Keratinocyte (primary cell): ENCODE measurements around the gene PRPF6. TPM values are rescaled to one million over a fixed set of nuclear protein-coding genes. Genes with fewer than 3 reads are reported as not detected.

Experiments
- DNase-seq: peaks from one replicate; pipeline ENCODE4 v3.0.0-alpha.2; 2011; ENCODE audit warnings: low read depth, missing footprints, low spot score
- FAIRE-seq: peaks from 2 replicates; lab custom pipeline; 2011; peaks lifted over from hg19 to GRCh38; lab: Jason Lieb, UNC
- H2AFZ ChIP-seq: 2 replicates; pipeline ENCODE4 v1.6.0; 2012; ENCODE audit warnings: low read length, control low read depth, inconsistent platforms; ENCODE audit not compliant: control insufficient read depth
- H3K27ac ChIP-seq: 2 replicates; pipeline ENCODE4 v1.5.1; 2011; ENCODE audit warnings: low read length; ENCODE audit not compliant: control insufficient read depth, insufficient read depth
- H3K27me3 ChIP-seq: 3 replicates; pipeline ENCODE4 v1.6.0; 2011; ENCODE audit warnings: low read length; ENCODE audit not compliant: control insufficient read depth, insufficient read depth; ENCODE audit errors: extremely low read depth
- H3K36me3 ChIP-seq, 2 experiments: 2 replicates in 1 of 2; 3 replicates in 1 of 2; pipeline ENCODE4 v1.5.1; 2011; ENCODE audit warnings: low read length in 2 of 2, mild to moderate bottlenecking in 1 of 2; ENCODE audit not compliant: control insufficient read depth in 2 of 2, insufficient read depth in 2 of 2; ENCODE audit errors: extremely low read depth in 1 of 2
- H3K4me1 ChIP-seq: 3 replicates; pipeline ENCODE4 v1.5.1; 2011; ENCODE audit warnings: low read length; ENCODE audit not compliant: control insufficient read depth, insufficient read depth; ENCODE audit errors: extremely low read depth
- H3K4me2 ChIP-seq: 3 replicates; pipeline ENCODE4 v1.6.0; 2011; ENCODE audit warnings: low read depth, low read length; ENCODE audit not compliant: control insufficient read depth, insufficient read depth; ENCODE audit errors: extremely low read depth
- H3K4me3 ChIP-seq, 3 experiments: fragments of 200-600 bp in 1 of 3; sonication (generic) in 1 of 3; 2 replicates in 2 of 3; 3 replicates in 1 of 3; pipeline ENCODE4 v1.5.1; 2011 to 2016; ENCODE audit warnings: low read length in 3 of 3, mild to moderate bottlenecking in 3 of 3, control low read depth in 2 of 3, inconsistent platforms in 1 of 3, low read depth in 1 of 3, mixed read lengths in 1 of 3, mixed run types in 1 of 3, moderate library complexity in 1 of 3; ENCODE audit not compliant: control insufficient read depth in 2 of 3, insufficient read depth in 2 of 3; ENCODE audit errors: extremely low read depth in 1 of 3
- H3K79me2 ChIP-seq: 2 replicates; pipeline ENCODE4 v1.6.0; 2012; ENCODE audit warnings: low read length; ENCODE audit not compliant: control insufficient read depth, insufficient read depth
- H3K9ac ChIP-seq: 3 replicates; pipeline ENCODE4 v1.6.0; 2011; ENCODE audit warnings: low read length; ENCODE audit not compliant: control insufficient read depth, insufficient read depth; ENCODE audit errors: extremely low read depth
- H3K9me1 ChIP-seq: 3 replicates; pipeline ENCODE4 v1.6.0; 2011; ENCODE audit warnings: low read length; ENCODE audit not compliant: control insufficient read depth, insufficient read depth; ENCODE audit errors: extremely low read depth
- H3K9me3 ChIP-seq: 2 replicates; pipeline ENCODE4 v1.5.1; 2012; ENCODE audit warnings: low read depth, low read length; ENCODE audit not compliant: control insufficient read depth
- H4K20me1 ChIP-seq: 3 replicates; pipeline ENCODE4 v1.6.0; 2011; ENCODE audit warnings: low read length; ENCODE audit not compliant: control insufficient read depth, insufficient read depth; ENCODE audit errors: extremely low read depth
- EZH2 ChIP-seq: IDR thresholded peaks from one replicate; pipeline ENCODE4 v1.6.1; 2012; ENCODE audit warnings: inconsistent platforms, mild to moderate bottlenecking, low read length, moderate library complexity
- dilution Hi-C: fragments of 300-500 bp; cut with MboI; formaldehyde crosslinking; loops from one replicate; pipeline ENCODE4 v1.7.0; 2020; ENCODE audit warnings: low sequenced_read_pairs; ENCODE audit not compliant: extremely low pct_ligation_motif_present
- polyA plus RNA-seq, 5 experiments: library from polyadenylated mRNA; depleted of rRNA in 3 of 5; stranded (reverse) in 3 of 5; stranded (forward) in 1 of 5; unstranded in 1 of 5; fragments of >200 nt; gene quantifications; 1 replicate in 1 of 5; 2 replicates in 3 of 5; 3 replicates in 1 of 5; pipeline versions ENCODE4 v1.2.1 to v1.2.3, GENCODE V29; 2011 to 2012; ENCODE audit warnings: missing spikeins in 2 of 5, low read depth in 1 of 5, low replicate concordance in 1 of 5
- TF ChIP-seq, protein P1 (sequence below), 3 experiments: IDR thresholded peaks in 1 of 3; conservative IDR thresholded peaks in 1 of 3; optimal IDR thresholded peaks in 1 of 3; 2 replicates in 2 of 3; 3 replicates in 1 of 3; pipeline versions ENCODE3 to v1.5.1; 2011; ENCODE audit warnings: low read length in 3 of 3, mild to moderate bottlenecking in 3 of 3, moderate library complexity in 2 of 3, control low read depth in 1 of 3, inconsistent platforms in 1 of 3; ENCODE audit not compliant: insufficient read depth in 2 of 3; ENCODE audit errors: extremely low read depth in 1 of 3

PRPF6 gene
- polyA plus RNA-seq, 1 donor (not counting 4 experiments of a cell fraction or from before 2014, with no cell fraction given): 30.5 TPM

DNA sequence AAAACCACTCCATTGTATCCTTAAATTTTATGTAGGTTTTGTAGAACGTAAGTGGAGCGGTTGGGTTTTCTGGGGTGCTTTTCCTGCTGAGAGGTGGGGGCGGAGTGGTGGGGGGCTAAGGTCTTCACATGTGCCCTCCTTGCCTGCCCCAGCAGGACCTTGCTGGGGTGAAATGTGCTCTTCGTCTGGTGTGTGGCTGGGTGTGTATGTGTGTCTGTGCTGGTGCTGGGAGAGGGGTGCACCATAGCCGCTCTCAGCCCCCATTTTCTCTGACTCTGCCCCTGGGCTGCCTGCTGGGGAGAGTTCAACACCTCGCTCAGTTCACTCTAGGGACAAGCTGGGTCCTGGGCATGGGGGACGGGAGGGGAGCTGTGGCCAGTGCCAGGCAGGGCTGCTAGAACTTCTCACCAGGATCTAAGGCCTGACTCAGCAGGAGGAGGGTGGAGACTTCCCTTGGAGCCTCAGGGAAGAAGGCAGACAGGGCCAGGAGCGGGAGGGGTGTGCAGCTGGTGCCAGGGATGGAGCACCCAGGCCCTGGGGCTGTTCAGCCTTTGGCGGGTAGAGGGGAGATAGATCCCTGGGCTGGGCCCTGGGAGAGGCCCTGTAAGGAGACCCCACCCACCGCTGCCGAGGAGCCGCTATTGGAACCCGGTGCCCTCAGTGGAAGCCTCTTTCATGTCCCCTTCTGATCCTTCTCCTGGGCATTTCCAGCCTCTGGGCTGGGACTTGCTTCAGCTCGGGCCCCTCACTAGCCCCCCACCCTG lies 63.7 kb downstream of the PRPF6 start:
- Histone ChIP-seq H3K36me3 (no peaks in the 10 kb centered on the region), H3K27me3 (peaks cover 57% of the 10 kb centered on the region), H4K20me1 (no peaks in the 10 kb centered on the region), H3K79me2 (no peaks in the 10 kb centered on the region), H3K4me1 (peaks cover 13% of the 10 kb centered on the region), H3K9me3 (no peaks in the 10 kb centered on the region), H3K9me1 (no peaks in the 10 kb centered on the region), H3K4me2 (peak overlapping the region; percentile 48), H3K4me3 (no peak overlapping the region), H3K9ac (no peak overlapping the region), H3K27ac (no peak overlapping the region), H2AFZ (no peak overlapping the region)
- FAIRE-seq (peak; percentile 87), DNase-seq (no peak)
- TF ChIP-seq EZH2: peak; percentile 38
- TF ChIP-seq, protein P1, sequence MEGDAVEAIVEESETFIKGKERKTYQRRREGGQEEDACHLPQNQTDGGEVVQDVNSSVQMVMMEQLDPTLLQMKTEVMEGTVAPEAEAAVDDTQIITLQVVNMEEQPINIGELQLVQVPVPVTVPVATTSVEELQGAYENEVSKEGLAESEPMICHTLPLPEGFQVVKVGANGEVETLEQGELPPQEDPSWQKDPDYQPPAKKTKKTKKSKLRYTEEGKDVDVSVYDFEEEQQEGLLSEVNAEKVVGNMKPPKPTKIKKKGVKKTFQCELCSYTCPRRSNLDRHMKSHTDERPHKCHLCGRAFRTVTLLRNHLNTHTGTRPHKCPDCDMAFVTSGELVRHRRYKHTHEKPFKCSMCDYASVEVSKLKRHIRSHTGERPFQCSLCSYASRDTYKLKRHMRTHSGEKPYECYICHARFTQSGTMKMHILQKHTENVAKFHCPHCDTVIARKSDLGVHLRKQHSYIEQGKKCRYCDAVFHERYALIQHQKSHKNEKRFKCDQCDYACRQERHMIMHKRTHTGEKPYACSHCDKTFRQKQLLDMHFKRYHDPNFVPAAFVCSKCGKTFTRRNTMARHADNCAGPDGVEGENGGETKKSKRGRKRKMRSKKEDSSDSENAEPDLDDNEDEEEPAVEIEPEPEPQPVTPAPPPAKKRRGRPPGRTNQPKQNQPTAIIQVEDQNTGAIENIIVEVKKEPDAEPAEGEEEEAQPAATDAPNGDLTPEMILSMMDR (optimal IDR thresholded peaks at IDR 0.05 in 1 of 3, IDR thresholded peaks at IDR 0.05 in 1 of 3, conservative IDR thresholded peaks at IDR 0.05 in 1 of 3; ENCODE audit: extremely low read depth in 1 of 3, insufficient read depth in 2 of 3, low read length in 3 of 3): no peak
- dilution Hi-C loops: no loop called here

DNA sequence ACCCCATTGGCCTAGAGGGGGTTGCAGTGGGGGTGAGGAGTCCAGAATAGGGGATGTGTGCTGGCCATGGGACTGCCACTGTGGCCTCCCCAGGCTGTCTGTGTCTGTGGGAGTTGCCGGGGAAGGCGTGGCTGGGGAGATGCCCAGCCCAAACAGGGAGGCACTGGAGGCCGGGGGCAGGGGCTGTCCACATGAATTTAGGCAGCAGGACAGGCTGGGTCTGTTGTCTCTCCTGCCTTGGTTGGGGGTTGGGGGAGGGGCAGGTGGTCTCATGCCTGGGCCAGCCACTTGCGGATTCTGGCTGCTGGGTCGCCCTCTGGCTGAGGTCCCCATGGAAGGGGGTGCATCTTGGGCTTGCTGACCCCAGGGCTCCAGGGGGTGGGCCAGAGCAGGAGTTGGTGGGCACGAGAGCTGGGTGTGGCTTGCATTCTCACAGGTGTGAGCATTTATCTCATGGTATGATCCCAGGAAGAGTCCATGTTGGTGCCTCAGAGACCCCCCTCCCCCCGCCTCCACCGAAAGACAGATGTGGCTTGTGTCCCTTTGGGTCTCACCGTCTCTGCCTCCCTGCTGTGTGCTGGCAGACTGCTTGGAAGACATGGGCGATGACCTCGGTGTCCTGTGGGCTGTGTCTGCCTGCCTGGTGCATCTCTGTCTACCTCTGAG lies 64.5 kb downstream of the PRPF6 start:
- Histone ChIP-seq H3K27me3 (peaks cover 58% of the 10 kb centered on the region), H4K20me1 (no peaks in the 10 kb centered on the region), H3K9me3 (no peaks in the 10 kb centered on the region), H3K9me1 (no peaks in the 10 kb centered on the region), H3K36me3 (no peaks in the 10 kb centered on the region), H3K79me2 (no peaks in the 10 kb centered on the region), H3K4me1 (peaks cover 13% of the 10 kb centered on the region), H3K4me2 (peak overlapping the region; percentile 48), H3K27ac (no peak overlapping the region), H3K9ac (no peak overlapping the region), H2AFZ (no peak overlapping the region), H3K4me3 (no peak overlapping the region)
- FAIRE-seq (no peak), DNase-seq (no peak)
- dilution Hi-C loops: no loop called here
- TF ChIP-seq, protein P1 (optimal IDR thresholded peaks at IDR 0.05 in 1 of 3, IDR thresholded peaks at IDR 0.05 in 1 of 3, conservative IDR thresholded peaks at IDR 0.05 in 1 of 3; ENCODE audit: extremely low read depth in 1 of 3, insufficient read depth in 2 of 3, low read length in 3 of 3): no peak
- TF ChIP-seq EZH2: no peak
